ENCODE data around the gene HDGFL3.
A peak's percentile ranks its signal among the peaks of the same experiment; 100 is the strongest.

Gene HDGFL3

GRCh38 chr15:83112956-83113299, 94.7 kb downstream of the HDGFL3 start:
- peaks cover 22% of the 10 kb centered on the region for H3K4me1 ChIP-seq (ENCODE audit: control insufficient read depth, insufficient read depth, low read length, poor library complexity, severe bottlenecking)
- no peak overlapping the region for H3K4me3 ChIP-seq (ENCODE audit: extremely low read depth, insufficient read depth, low read length, poor library complexity, severe bottlenecking)
- peaks cover 5% of the 10 kb centered on the region for H3K36me3 ChIP-seq (ENCODE audit: control insufficient read depth, insufficient read depth, low read length)
- WGBS, 2 experiments (ENCODE audit: insufficient coverage in 2 of 2): 76 to 80% methylated on average over 3 of the region's 3 CpGs
- H3K27ac ChIP-seq (ENCODE audit: low read depth, low read length, severe bottlenecking): no peak overlapping the region
- H3K9me3 ChIP-seq (ENCODE audit: control insufficient read depth, low read length): no peaks in the 10 kb centered on the region

GRCh38 chr15:83112233-83112955, 95.2 kb downstream of the HDGFL3 start:
- H3K9me3 ChIP-seq (ENCODE audit: control insufficient read depth, low read length): no peaks in the 10 kb centered on the region
- H3K27ac ChIP-seq (ENCODE audit: low read depth, low read length, severe bottlenecking): peak overlapping the region; percentile 37
- H3K36me3 ChIP-seq (ENCODE audit: control insufficient read depth, insufficient read depth, low read length): peaks cover 5% of the 10 kb centered on the region
- no peak overlapping the region for H3K4me3 ChIP-seq (ENCODE audit: extremely low read depth, insufficient read depth, low read length, poor library complexity, severe bottlenecking)
- H3K4me1 ChIP-seq (ENCODE audit: control insufficient read depth, insufficient read depth, low read length, poor library complexity, severe bottlenecking): peaks cover 22% of the 10 kb centered on the region
- WGBS, 2 experiments (ENCODE audit: insufficient coverage in 2 of 2): 78 to 82% methylated on average over 6 of the region's 8 CpGs

GRCh38 chr15:83111149-83111548, 96.5 kb downstream of the HDGFL3 start:
- 95 to 97% methylated on average over 3 of the region's 3 CpGs for WGBS, 2 experiments (ENCODE audit: insufficient coverage in 2 of 2)
- peaks cover 22% of the 10 kb centered on the region for H3K4me1 ChIP-seq (ENCODE audit: control insufficient read depth, insufficient read depth, low read length, poor library complexity, severe bottlenecking)
- no peak overlapping the region for H3K4me3 ChIP-seq (ENCODE audit: extremely low read depth, insufficient read depth, low read length, poor library complexity, severe bottlenecking)
- no peaks in the 10 kb centered on the region for H3K9me3 ChIP-seq (ENCODE audit: control insufficient read depth, low read length)
- no peak overlapping the region for H3K27ac ChIP-seq (ENCODE audit: low read depth, low read length, severe bottlenecking)
- H3K36me3 ChIP-seq (ENCODE audit: control insufficient read depth, insufficient read depth, low read length): peaks cover under 1% of the 10 kb centered on the region

- Histone ChIP-seq H3K27ac (ENCODE audit: low read depth, low read length, severe bottlenecking) (no peak overlapping the region), H3K4me3 (ENCODE audit: extremely low read depth, insufficient read depth, low read length, poor library complexity, severe bottlenecking) (no peak overlapping the region), H3K9me3 (ENCODE audit: control insufficient read depth, low read length) (no peaks in the 10 kb centered on the region), H3K4me1 (ENCODE audit: control insufficient read depth, insufficient read depth, low read length, poor library complexity, severe bottlenecking) (peaks cover 22% of the 10 kb centered on the region), H3K36me3 (ENCODE audit: control insufficient read depth, insufficient read depth, low read length) (no peaks in the 10 kb centered on the region)
- WGBS, 2 experiments (ENCODE audit: insufficient coverage in 2 of 2): 90 to 95% methylated on average over 2 to 3 of the region's 3 CpGs
Measured at GRCh38 chr15:83110381-83110780, 97.2 kb downstream of the HDGFL3 start.

- Histone ChIP-seq H3K4me1 (ENCODE audit: control insufficient read depth, insufficient read depth, low read length, poor library complexity, severe bottlenecking) (peaks cover 22% of the 10 kb centered on the region), H3K27ac (ENCODE audit: low read depth, low read length, severe bottlenecking) (no peak overlapping the region), H3K36me3 (ENCODE audit: control insufficient read depth, insufficient read depth, low read length) (no peaks in the 10 kb centered on the region), H3K4me3 (ENCODE audit: extremely low read depth, insufficient read depth, low read length, poor library complexity, severe bottlenecking) (no peak overlapping the region), H3K9me3 (ENCODE audit: control insufficient read depth, low read length) (no peaks in the 10 kb centered on the region)
- 93% methylated on average over 11 to 12 of the region's 12 CpGs for WGBS, 2 experiments (ENCODE audit: insufficient coverage in 2 of 2)
Measured at GRCh38 chr15:83109532-83109931, 98.1 kb downstream of the HDGFL3 start.

- no peak overlapping the region for H3K27ac ChIP-seq (ENCODE audit: low read depth, low read length, severe bottlenecking)
- peak overlapping the region; percentile 43 for H3K4me3 ChIP-seq (ENCODE audit: extremely low read depth, insufficient read depth, low read length, poor library complexity, severe bottlenecking)
- no peaks in the 10 kb centered on the region for H3K36me3 ChIP-seq (ENCODE audit: control insufficient read depth, insufficient read depth, low read length)
- H3K4me1 ChIP-seq (ENCODE audit: control insufficient read depth, insufficient read depth, low read length, poor library complexity, severe bottlenecking): peaks cover 19% of the 10 kb centered on the region
- WGBS, 2 experiments (ENCODE audit: insufficient coverage in 2 of 2): 85 to 87% methylated on average over 18 to 19 of the region's 21 CpGs
- no peaks in the 10 kb centered on the region for H3K9me3 ChIP-seq (ENCODE audit: control insufficient read depth, low read length)
Measured at GRCh38 chr15:83108266-83109219, 99.1 kb downstream of the HDGFL3 start.

DNA sequence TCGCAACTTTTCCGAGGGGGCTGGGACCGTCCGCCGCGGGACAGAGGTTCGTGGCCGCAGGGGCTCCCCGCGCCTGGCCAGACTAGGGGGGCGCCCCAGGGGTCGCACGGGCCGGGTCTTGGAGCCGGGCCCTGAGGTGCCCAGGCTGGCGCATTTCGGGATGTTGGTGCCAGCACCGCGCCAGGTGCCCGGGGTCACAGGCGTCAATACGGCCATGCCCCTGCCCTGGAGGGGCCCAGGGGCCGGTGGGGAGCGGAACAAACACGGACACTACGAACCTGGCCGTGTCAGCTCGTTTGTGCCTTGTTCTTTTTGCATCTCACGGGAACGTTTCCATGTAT, 99.8 kb downstream of the HDGFL3 start:
- Histone ChIP-seq H3K9me3 (ENCODE audit: control insufficient read depth, low read length) (no peaks in the 10 kb centered on the region), H3K4me1 (ENCODE audit: control insufficient read depth, insufficient read depth, low read length, poor library complexity, severe bottlenecking) (peaks cover 13% of the 10 kb centered on the region), H3K36me3 (ENCODE audit: control insufficient read depth, insufficient read depth, low read length) (no peaks in the 10 kb centered on the region), H3K27ac (ENCODE audit: low read depth, low read length, severe bottlenecking) (no peak overlapping the region), H3K4me3 (ENCODE audit: extremely low read depth, insufficient read depth, low read length, poor library complexity, severe bottlenecking) (peak overlapping the region; percentile 43)
- WGBS, 2 experiments (ENCODE audit: insufficient coverage in 2 of 2): 27 to 34% methylated on average over 24 to 30 of the region's 30 CpGs

DNA sequence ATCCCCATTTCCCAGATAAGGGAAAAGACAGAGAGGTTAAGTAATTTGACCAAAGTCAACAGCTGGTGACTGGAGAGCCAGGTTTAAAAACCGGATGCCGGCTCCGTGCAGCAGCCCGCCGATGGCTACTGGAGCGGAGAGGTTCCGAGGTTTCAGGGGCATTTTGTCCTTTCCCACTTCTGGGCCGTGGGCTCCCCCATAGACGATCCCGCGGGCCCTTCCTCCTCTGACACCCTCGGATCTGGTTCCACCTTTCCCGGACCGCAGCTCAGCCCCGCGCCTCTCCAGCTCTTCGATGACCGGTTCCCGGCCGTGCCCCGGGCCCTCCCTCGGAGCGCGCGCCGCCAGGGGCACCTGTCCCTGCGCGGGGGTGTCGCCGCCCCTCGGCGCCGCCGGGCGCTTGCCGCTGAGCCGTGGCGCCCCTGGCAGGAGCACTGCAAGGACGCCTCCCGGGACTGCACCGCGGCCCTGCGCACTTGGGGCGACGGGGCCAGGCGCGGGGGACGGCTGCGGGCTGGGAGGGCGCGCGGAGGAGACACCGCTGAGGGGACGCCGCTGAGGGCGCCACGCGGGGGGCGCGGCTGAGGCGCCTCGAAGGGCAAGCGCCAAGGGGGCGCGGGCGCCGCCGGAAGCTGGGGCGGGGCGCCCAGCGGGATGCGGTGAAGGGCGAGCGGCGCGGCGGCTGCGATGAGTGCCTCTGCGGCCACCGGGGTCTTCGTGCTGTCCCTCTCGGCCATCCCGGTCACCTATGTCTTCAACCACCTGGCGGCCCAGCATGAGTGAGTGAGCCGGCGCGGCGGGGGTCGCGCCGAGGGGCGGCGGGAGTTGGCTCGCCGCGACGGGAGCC, 100.4 kb downstream of the HDGFL3 start, which contains the start of gene TM6SF1:
TSS of gene TM6SF1 (plus strand) at position 652 of the 847 bp plus-strand sequence. CDS start at position 688, 36 bp downstream.
- Histone ChIP-seq H3K9me3 (ENCODE audit: control insufficient read depth, low read length) (no peaks in the 10 kb centered on the region), H3K4me3 (ENCODE audit: extremely low read depth, insufficient read depth, low read length, poor library complexity, severe bottlenecking) (peak within 1 kb of the TSS; percentile 43), H3K36me3 (ENCODE audit: control insufficient read depth, insufficient read depth, low read length) (no peaks in the 10 kb centered on the region), H3K27ac (ENCODE audit: low read depth, low read length, severe bottlenecking) (no peak within 1 kb of the TSS), H3K4me1 (ENCODE audit: control insufficient read depth, insufficient read depth, low read length, poor library complexity, severe bottlenecking) (peaks cover 7% of the 10 kb centered on the region)
- 1% methylated on average over 75 to 77 of the region's 97 CpGs for WGBS, 2 experiments (ENCODE audit: insufficient coverage in 2 of 2)

- no peak overlapping the region for H3K27ac ChIP-seq (ENCODE audit: low read depth, low read length, severe bottlenecking)
- WGBS, 2 experiments (ENCODE audit: insufficient coverage in 2 of 2): 82 to 100% methylated on average over 1 of the region's 1 CpG
- H3K4me1 ChIP-seq (ENCODE audit: control insufficient read depth, insufficient read depth, low read length, poor library complexity, severe bottlenecking): peaks cover 3% of the 10 kb centered on the region
- no peak overlapping the region for H3K4me3 ChIP-seq (ENCODE audit: extremely low read depth, insufficient read depth, low read length, poor library complexity, severe bottlenecking)
- H3K9me3 ChIP-seq (ENCODE audit: control insufficient read depth, low read length): no peaks in the 10 kb centered on the region
- H3K36me3 ChIP-seq (ENCODE audit: control insufficient read depth, insufficient read depth, low read length): no peaks in the 10 kb centered on the region
Measured at GRCh38 chr15:83105440-83105839, 102.2 kb downstream of the HDGFL3 start.

DNA sequence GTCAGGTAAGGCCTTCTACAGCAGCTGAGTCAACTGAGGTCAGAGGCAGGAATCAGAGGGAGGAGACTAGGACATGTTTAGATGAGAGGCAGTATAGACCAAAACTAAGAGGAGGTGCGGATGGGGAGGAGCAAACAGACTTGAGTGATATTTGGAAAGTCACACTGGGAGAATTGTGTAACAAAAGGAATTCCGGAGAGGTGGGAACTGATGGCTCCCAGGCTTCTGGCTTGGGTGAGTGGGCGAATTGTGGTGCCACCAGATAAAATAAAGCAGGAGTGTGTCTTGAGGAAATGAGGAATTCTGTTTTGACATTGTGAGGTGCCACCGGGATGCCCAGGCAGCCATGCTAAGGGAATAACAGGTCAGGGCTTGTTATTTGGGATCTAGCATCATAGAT, 103.5 kb downstream of the HDGFL3 start:
- Histone ChIP-seq H3K4me1 (ENCODE audit: control insufficient read depth, insufficient read depth, low read length, poor library complexity, severe bottlenecking) (peaks cover 3% of the 10 kb centered on the region), H3K9me3 (ENCODE audit: control insufficient read depth, low read length) (no peaks in the 10 kb centered on the region), H3K27ac (ENCODE audit: low read depth, low read length, severe bottlenecking) (no peak overlapping the region), H3K4me3 (ENCODE audit: extremely low read depth, insufficient read depth, low read length, poor library complexity, severe bottlenecking) (no peak overlapping the region), H3K36me3 (ENCODE audit: control insufficient read depth, insufficient read depth, low read length) (no peaks in the 10 kb centered on the region)
- WGBS, 2 experiments (ENCODE audit: insufficient coverage in 2 of 2): 85 to 92% methylated on average over 4 of the region's 4 CpGs

All from mesodermal cell (in vitro differentiated cells).